ENCODE results near the gene OGFOD3. TPM values are rescaled to one million over a fixed set of nuclear protein-coding genes. Genes with fewer than 3 reads are reported as not detected.

Gene OGFOD3
- total RNA-seq, 2 donors from 2014 or later: 26.4 to 32.4 TPM

- Histone ChIP-seq H3K4me3 (no peak overlapping the region), H3K27ac (no peak overlapping the region), H3K27me3 (no peaks in the 10 kb centered on the region), H3K4me1 (peaks cover 0 to 8% of the 10 kb centered on the region in 2 donors), H3K9me3 (no peaks in the 10 kb centered on the region), H3K36me3 (no peaks in the 10 kb centered on the region)
- no peak for DNase-seq (ENCODE audit: low spot score)
- no peak for TF ChIP-seq CTCF (IDR thresholded peaks at IDR 0.05)
Observed at GRCh38 chr17:82410014-82410716, 8.2 kb downstream of the OGFOD3 start.

- H3K27me3 ChIP-seq: no peaks in the 10 kb centered on the region
- H3K9me3 ChIP-seq: no peaks in the 10 kb centered on the region
- H3K27ac ChIP-seq: no peak overlapping the region
- H3K36me3 ChIP-seq: peaks cover 5% of the 10 kb centered on the region
- no peak for DNase-seq (ENCODE audit: low spot score)
- peaks cover 0 to 8% of the 10 kb centered on the region in 2 donors for H3K4me1 ChIP-seq
- no peak overlapping the region for H3K4me3 ChIP-seq
- TF ChIP-seq CTCF (IDR thresholded peaks at IDR 0.05): no peak
Observed at GRCh38 chr17:82408938-82409318, 9.5 kb downstream of the OGFOD3 start.

- no peak for DNase-seq (ENCODE audit: low spot score)
- no peak for TF ChIP-seq CTCF (IDR thresholded peaks at IDR 0.05)
Observed at GRCh38 chr17:82408288-82408937, 10.0 kb downstream of the OGFOD3 start.

GRCh38 chr17:82407255-82407654, 11.1 kb downstream of the OGFOD3 start:
- no peaks in the 10 kb centered on the region for H3K9me3 ChIP-seq
- peak overlapping the region; percentile 59 to 72 for H3K27ac ChIP-seq
- H3K4me1 ChIP-seq: peaks cover 0 to 3% of the 10 kb centered on the region in 2 donors
- no peaks in the 10 kb centered on the region for H3K27me3 ChIP-seq
- H3K36me3 ChIP-seq: peaks cover 19% of the 10 kb centered on the region
- no peak for TF ChIP-seq CTCF (IDR thresholded peaks at IDR 0.05)
- no peak overlapping the region for H3K4me3 ChIP-seq
- DNase-seq (ENCODE audit: low spot score): peak; percentile 68

More at GRCh38 chr17:82408288-82408937, 10.0 kb downstream of the OGFOD3 start:
- Histone ChIP-seq H3K27ac (no peak overlapping the region), H3K36me3 (peaks cover 9% of the 10 kb centered on the region), H3K27me3 (no peaks in the 10 kb centered on the region), H3K4me3 (no peak overlapping the region), H3K9me3 (no peaks in the 10 kb centered on the region), H3K4me1 (peaks cover 0 to 8% of the 10 kb centered on the region in 2 donors)

GRCh38 chr17:82406131-82406671, 12.2 kb downstream of the OGFOD3 start:
- Histone ChIP-seq H3K27ac (no peak overlapping the region), H3K27me3 (no peaks in the 10 kb centered on the region), H3K36me3 (peaks cover 30% of the 10 kb centered on the region), H3K9me3 (no peaks in the 10 kb centered on the region), H3K4me3 (no peak overlapping the region), H3K4me1 (peaks cover 0 to 3% of the 10 kb centered on the region in 2 donors)
- no peak for DNase-seq (ENCODE audit: low spot score)
- no peak for TF ChIP-seq CTCF (IDR thresholded peaks at IDR 0.05)
